ENCODE data around the gene KREMEN2. TPM values are rescaled to one million over a fixed set of nuclear protein-coding genes. Genes with fewer than 3 reads are reported as not detected.

KREMEN2 gene
- total RNA-seq, 4 donors from 2014 or later: not detected

GRCh38 chr16:2968738-2969544 is 4.9 kb downstream of the KREMEN2 start, which contains the start of gene PAQR4:
PAQR4 (plus strand) TSS chr16:2969348; CDS start chr16:2969675, 327 bp downstream.
- Histone ChIP-seq H3K27me3 (peaks cover 43 to 44% (median 44%) of the 10 kb centered on the region in 3 donors), H3K27ac (peak within 1 kb of the TSS; percentile 41 to 73 (median 60)), H3K36me3 (no peaks in the 10 kb centered on the region), H3K9me3 (no peaks in the 10 kb centered on the region), H3K4me1 (peaks cover 12 to 34% of the 10 kb centered on the region in 2 donors), H3K4me3 (peak within 1 kb of the TSS; percentile 59 to 95 (median 68))
- TF ChIP-seq POLR2A (IDR thresholded peaks at IDR 0.05): peak; percentile 39 to 52
- TF ChIP-seq CTCF (IDR thresholded peaks at IDR 0.05 in 4 of 5, conservative IDR thresholded peaks at IDR 0.05 in 1 of 5): peak in 2 of 5 experiments; percentile 13 to 15
- DNase-seq: peak; percentile 73 to 81
- peak; percentile 83 to 93 for ATAC-seq
- in situ Hi-C loops (cut with MboI; ENCODE audit: low sequenced_read_pairs in 4 of 4): no loop called here
- intact Hi-C loops (cut with DNase I; ENCODE audit: low total_unique reads): loop anchor here (1.0 kb wide), 1 partner anchor 11 kb away; the partner anchor contains the start of gene PKMYT1

- TF ChIP-seq POLR2A (IDR thresholded peaks at IDR 0.05): peak in 1 of 2 donors; percentile 31
- TF ChIP-seq CTCF (IDR thresholded peaks at IDR 0.05 in 4 of 5, conservative IDR thresholded peaks at IDR 0.05 in 1 of 5): peak in 3 of 5 experiments; percentile 34 to 52 (median 45)
- peaks cover 34 to 35% (median 35%) of the 10 kb centered on the region in 3 donors for H3K27me3 ChIP-seq
- intact Hi-C loops (cut with DNase I; ENCODE audit: low total_unique reads): loop anchor here (1.0 kb wide), 1 partner anchor 10 kb away; the partner anchor contains the start of gene PKMYT1
These were observed 5.8 kb downstream of the KREMEN2 start for GRCh38 chr16:2969545-2970521.

GRCh38 chr16:2970563-2970962 is 6.5 kb downstream of the KREMEN2 start:
- in situ Hi-C loops (cut with MboI; ENCODE audit: low sequenced_read_pairs in 4 of 4): no loop called here
- Histone ChIP-seq H3K4me1 (peaks cover 9 to 21% of the 10 kb centered on the region in 2 donors), H3K27ac (peak overlapping the region; percentile 41 to 73 (median 60)), H3K4me3 (peak overlapping the region; percentile 59 to 95 (median 68)), H3K27me3 (peaks cover 28% of the 10 kb centered on the region in 3 donors), H3K9me3 (no peaks in the 10 kb centered on the region), H3K36me3 (no peaks in the 10 kb centered on the region)
- no peak for ATAC-seq
- TF ChIP-seq CTCF (IDR thresholded peaks at IDR 0.05 in 4 of 5, conservative IDR thresholded peaks at IDR 0.05 in 1 of 5) (no peak), POLR2A (IDR thresholded peaks at IDR 0.05) (no peak)
- DNase-seq: no peak
- intact Hi-C loops (cut with DNase I; ENCODE audit: low total_unique reads): no loop called here

More at GRCh38 chr16:2969545-2970521, 5.8 kb downstream of the KREMEN2 start:
- Histone ChIP-seq H3K4me1 (peaks cover 11 to 25% of the 10 kb centered on the region in 2 donors), H3K9me3 (no peaks in the 10 kb centered on the region), H3K27ac (peak overlapping the region; percentile 41 to 73 (median 60)), H3K4me3 (peak overlapping the region; percentile 59 to 95 (median 68)), H3K36me3 (no peaks in the 10 kb centered on the region)
- peak; percentile 33 to 40 for ATAC-seq
- in situ Hi-C loops (cut with MboI; ENCODE audit: low sequenced_read_pairs in 4 of 4): no loop called here
- peak in 1 of 2 donors; percentile 52 for DNase-seq

GRCh38 chr16:2971134-2971984 is 7.3 kb downstream of the KREMEN2 start:
- DNase-seq (no peak), ATAC-seq (no peak)
- H3K4me1 ChIP-seq: peaks cover 9 to 21% of the 10 kb centered on the region in 2 donors
- in situ Hi-C loops (cut with MboI; ENCODE audit: low sequenced_read_pairs in 4 of 4): no loop called here
- no peaks in the 10 kb centered on the region for H3K9me3 ChIP-seq
- no peaks in the 10 kb centered on the region for H3K36me3 ChIP-seq
- no peak overlapping the region for H3K4me3 ChIP-seq
- intact Hi-C loops (cut with DNase I; ENCODE audit: low total_unique reads): no loop called here
- no peak overlapping the region for H3K27ac ChIP-seq
- peaks cover 20% of the 10 kb centered on the region in 3 donors for H3K27me3 ChIP-seq
- TF ChIP-seq POLR2A (IDR thresholded peaks at IDR 0.05): no peak
- no peak for TF ChIP-seq CTCF (IDR thresholded peaks at IDR 0.05 in 4 of 5, conservative IDR thresholded peaks at IDR 0.05 in 1 of 5)
